Esophagus muscularis mucosa (tissue), 4 donors: ENCODE data around the gene ERBB4. TPM values are rescaled to one million over a fixed set of nuclear protein-coding genes. Genes with fewer than 3 reads are reported as not detected.

Source experiments
- DNase-seq: peaks from one replicate; pipeline ENCODE4 v3.0.0-alpha.2; 2017; ENCODE audit errors: extremely low spot score
- H3K27ac ChIP-seq, 4 donors: fragments of 200-600 bp; sonication (generic); replicated peaks in 1 of 4; 1 replicate in 3 of 4; 2 replicates in 1 of 4; pipeline ENCODE4 v1.5.1; 2016 to 2019; ENCODE audit warnings: mild to moderate bottlenecking in 1 of 4
- H3K27me3 ChIP-seq, 4 donors: fragments of 200-600 bp; sonication (generic); one replicate each; pipeline versions ENCODE4 v1.5.1 to v1.6.0; 2016 to 2019
- H3K36me3 ChIP-seq, 4 donors: fragments of 200-600 bp; sonication (generic); one replicate each; pipeline ENCODE4 v1.5.1; 2016 to 2019
- H3K4me1 ChIP-seq, 4 donors: fragments of 200-600 bp; sonication (generic); one replicate each; pipeline ENCODE4 v1.5.1; 2016 to 2019
- H3K4me3 ChIP-seq, 4 donors: fragments of 200-600 bp; sonication (generic); 1 replicate in 2 of 4; 2 replicates in 2 of 4; pipeline ENCODE4 v1.5.1; 2016 to 2019; ENCODE audit warnings: mild to moderate bottlenecking in 4 of 4, moderate library complexity in 1 of 4
- H3K9me3 ChIP-seq, 4 donors: fragments of 200-600 bp; sonication (generic); 1 replicate in 3 of 4; 2 replicates in 1 of 4; pipeline ENCODE4 v1.5.1; 2016 to 2019
- CTCF ChIP-seq, 3 experiments: fragments of 200-600 bp in 2 of 3; fragments of 450-650 bp in 1 of 3; sonication (generic) in 2 of 3; IDR thresholded peaks; one replicate each; pipeline ENCODE4 v1.5.1; 2017 to 2019; ENCODE audit warnings: antibody characterized with exemption in 3 of 3, mild to moderate bottlenecking in 2 of 3, moderate library complexity in 1 of 3
- EP300 ChIP-seq: sonication (generic); formaldehyde crosslinking; IDR thresholded peaks from one replicate; pipeline ENCODE4 v1.6.1; 2017; ENCODE audit warnings: antibody characterized with exemption
- POLR2A ChIP-seq: fragments of 450-650 bp; IDR thresholded peaks from one replicate; pipeline ENCODE4 v1.6.1; 2017; ENCODE audit warnings: antibody characterized with exemption, moderate library complexity, mild to moderate bottlenecking, low read depth
- POLR2AphosphoS5 ChIP-seq, 2 donors: sonication (generic); formaldehyde crosslinking; IDR thresholded peaks; one replicate each; pipeline ENCODE4 v1.6.1; 2017; ENCODE audit warnings: antibody characterized with exemption in 2 of 2
- WGBS: methylation state at CpG from one replicate; pipeline ENCODE4 v1.1.5; 2018; 5-methylcytosine and 5-hydroxymethylcytosine counted together
- intact Hi-C: fragments of 100-400 bp; cut with DNase I; formaldehyde crosslinking; loops from one replicate; pipeline ENCODE4 v1.15.1; 2023
- total RNA-seq, 4 donors: library from RNA; depleted of rRNA; stranded (reverse); fragments of >200 nt; gene quantifications; one replicate each; pipeline versions ENCODE4 v1.1.0 to v1.2.1, GENCODE V29; 2016

The ERBB4 gene
- total RNA-seq, 4 donors from 2014 or later, result under 0.01 to 0.19 (median 0.17) TPM

- intact Hi-C loops, result no loop called here
- H3K4me3 ChIP-seq, result no peak overlapping the region
- no peaks in the 10 kb centered on the region for H3K9me3 ChIP-seq
- no peaks in the 10 kb centered on the region for H3K4me1 ChIP-seq
- 46% methylated on average over 1 of the region's 1 CpG for WGBS
- no peak overlapping the region for H3K27ac ChIP-seq
- H3K36me3 ChIP-seq, result no peaks in the 10 kb centered on the region
- H3K27me3 ChIP-seq, result no peaks in the 10 kb centered on the region
- DNase-seq, result no peak
- TF ChIP-seq EP300 (no peak), CTCF (IDR thresholded peaks at IDR 0.05) (no peak), POLR2A (no peak), POLR2AphosphoS5 (IDR thresholded peaks at IDR 0.05) (no peak)
These were observed 1102.4 kb downstream of the ERBB4 start for GRCh38 chr2:211436182-211436581.

GRCh38 chr2:211435331-211435730 lies 1103.3 kb downstream of the ERBB4 start:
- no peak for TF ChIP-seq EP300
- no peak for TF ChIP-seq POLR2AphosphoS5 (IDR thresholded peaks at IDR 0.05)
- no peak for TF ChIP-seq CTCF (IDR thresholded peaks at IDR 0.05)
- TF ChIP-seq POLR2A, result no peak

GRCh38 chr2:211434773-211435172 lies 1103.8 kb downstream of the ERBB4 start:
- 89% methylated on average over 3 of the region's 3 CpGs for WGBS
- intact Hi-C loops, result no loop called here
- Histone ChIP-seq H3K27ac (no peak overlapping the region), H3K9me3 (no peaks in the 10 kb centered on the region), H3K36me3 (no peaks in the 10 kb centered on the region), H3K27me3 (no peaks in the 10 kb centered on the region), H3K4me3 (no peak overlapping the region), H3K4me1 (no peaks in the 10 kb centered on the region)
- no peak for TF ChIP-seq POLR2AphosphoS5 (IDR thresholded peaks at IDR 0.05)
- TF ChIP-seq EP300, result no peak
- no peak for DNase-seq

More at GRCh38 chr2:211435331-211435730, 1103.3 kb downstream of the ERBB4 start:
- intact Hi-C loops, result no loop called here
- 87% methylated on average over 9 of the region's 9 CpGs for WGBS
- no peaks in the 10 kb centered on the region for H3K9me3 ChIP-seq
- no peak for DNase-seq
- no peak overlapping the region for H3K4me3 ChIP-seq
- no peaks in the 10 kb centered on the region for H3K4me1 ChIP-seq
- H3K27ac ChIP-seq, result no peak overlapping the region
- no peaks in the 10 kb centered on the region for H3K36me3 ChIP-seq
- H3K27me3 ChIP-seq, result no peaks in the 10 kb centered on the region

- Histone ChIP-seq H3K36me3 (no peaks in the 10 kb centered on the region), H3K9me3 (no peaks in the 10 kb centered on the region), H3K4me1 (no peaks in the 10 kb centered on the region), H3K4me3 (no peak overlapping the region), H3K27me3 (no peaks in the 10 kb centered on the region), H3K27ac (no peak overlapping the region)
- DNase-seq, result no peak
- WGBS, result 68% methylated on average over 3 of the region's 3 CpGs
- TF ChIP-seq POLR2AphosphoS5 (IDR thresholded peaks at IDR 0.05) (no peak), EP300 (no peak), CTCF (IDR thresholded peaks at IDR 0.05) (no peak), POLR2A (no peak)
- intact Hi-C loops, result no loop called here
These were observed 1109.2 kb downstream of the ERBB4 start for GRCh38 chr2:211429256-211429920.

- WGBS, result 69% methylated on average over 2 of the region's 2 CpGs
- TF ChIP-seq POLR2A (no peak), POLR2AphosphoS5 (IDR thresholded peaks at IDR 0.05) (no peak), EP300 (no peak), CTCF (IDR thresholded peaks at IDR 0.05) (no peak)
- intact Hi-C loops, result no loop called here
These were observed 1112.4 kb downstream of the ERBB4 start for GRCh38 chr2:211426240-211426639.

More at GRCh38 chr2:211426240-211426639, 1112.4 kb downstream of the ERBB4 start:
- no peaks in the 10 kb centered on the region for H3K4me1 ChIP-seq
- no peaks in the 10 kb centered on the region for H3K9me3 ChIP-seq
- H3K27me3 ChIP-seq, result no peaks in the 10 kb centered on the region
- no peak overlapping the region for H3K27ac ChIP-seq
- H3K4me3 ChIP-seq, result no peak overlapping the region
- DNase-seq, result no peak
- H3K36me3 ChIP-seq, result no peaks in the 10 kb centered on the region
